ENCODE results near the gene PRTN3. TPM values are rescaled to one million over a fixed set of nuclear protein-coding genes. Genes with fewer than 3 reads are reported as not detected.
"Not testable (repeated sequence)": the region's sequence is repeated elsewhere in the genome, so short reads cannot be mapped to it uniquely, and the experiment has no call there.

The PRTN3 gene
- total RNA-seq, 6 donors from 2014 or later, result 1.1 to 9.4 TPM; not detected in 4

- peaks cover 15 to 40% (median 24%) of the 10 kb centered on the region in 4 donors for H3K4me1 ChIP-seq
- DNase-seq (no peak), ATAC-seq (ENCODE audit: low FRiP score in 2 of 2) (peak in 1 of 2 donors; percentile 56)
- TF ChIP-seq EP300 (IDR thresholded peaks at IDR 0.05), result no peak
- no peak for TF ChIP-seq CTCF (IDR thresholded peaks at IDR 0.05)
- no peak for TF ChIP-seq POLR2A (IDR thresholded peaks at IDR 0.05)
- TF ChIP-seq POLR2AphosphoS5 (IDR thresholded peaks at IDR 0.05), result no peak
- no peak overlapping the region for H3K27ac ChIP-seq
- no peak overlapping the region for H3K4me3 ChIP-seq
- H3K36me3 ChIP-seq, result no peaks in the 10 kb centered on the region
- H3K9me3 ChIP-seq, result no peaks in the 10 kb centered on the region
- peaks cover 0 to 32% (median 13%) of the 10 kb centered on the region in 4 donors for H3K27me3 ChIP-seq
- 39 to 40% methylated on average over 10 to 12 of the region's 12 CpGs for WGBS, 2 donors
These were observed 7.7 kb downstream of the PRTN3 start for GRCh38 chr19:848386-848921.

- 77 to 85% methylated on average over 8 of the region's 8 CpGs for WGBS, 2 donors
- not testable (repeated sequence) for ATAC-seq (ENCODE audit: low FRiP score in 2 of 2); H3K4me3 ChIP-seq; H3K36me3 ChIP-seq; DNase-seq; H3K27ac ChIP-seq; H3K9me3 ChIP-seq
- H3K4me1 ChIP-seq, result peaks cover 9 to 33% (median 18%) of the 10 kb centered on the region in 4 donors
- peaks cover 0 to 26% (median 8%) of the 10 kb centered on the region in 4 donors for H3K27me3 ChIP-seq
These were observed 8.4 kb downstream of the PRTN3 start for GRCh38 chr19:849195-849594.

- Histone ChIP-seq H3K27ac (peak overlapping the region; percentile 68 to 79 (median 76)), H3K4me3 (no peak overlapping the region), H3K4me1 (peaks cover 9 to 29% (median 18%) of the 10 kb centered on the region in 4 donors), H3K36me3 (no peaks in the 10 kb centered on the region), H3K9me3 (no peaks in the 10 kb centered on the region), H3K27me3 (peaks cover 0 to 23% (median 8%) of the 10 kb centered on the region in 4 donors)
- TF ChIP-seq CTCF (IDR thresholded peaks at IDR 0.05) (no peak), EP300 (IDR thresholded peaks at IDR 0.05) (peak in 3 of 4 donors; percentile 63 to 91 (median 85)), POLR2A (IDR thresholded peaks at IDR 0.05) (peak in 1 of 4 donors; percentile 27), POLR2AphosphoS5 (IDR thresholded peaks at IDR 0.05) (peak; percentile 91)
- ATAC-seq (ENCODE audit: low FRiP score in 2 of 2) (peak; percentile 86 to 92), DNase-seq (peak; percentile 92 to 93)
- 20 to 39% methylated on average over 11 to 24 of the region's 28 CpGs for WGBS, 2 donors
These were observed 9.6 kb downstream of the PRTN3 start for GRCh38 chr19:850221-850978.

- no peaks in the 10 kb centered on the region for H3K9me3 ChIP-seq
- TF ChIP-seq POLR2AphosphoS5 (IDR thresholded peaks at IDR 0.05) (no peak), CTCF (IDR thresholded peaks at IDR 0.05) (no peak), EP300 (IDR thresholded peaks at IDR 0.05) (no peak), POLR2A (IDR thresholded peaks at IDR 0.05) (no peak)
- WGBS, 2 donors, result 38 to 53% methylated on average over 6 to 12 of the region's 13 CpGs
- peaks cover 0 to 21% (median 8%) of the 10 kb centered on the region in 4 donors for H3K27me3 ChIP-seq
- H3K27ac ChIP-seq, result peak overlapping the region; percentile 68 to 79 (median 76)
- H3K4me3 ChIP-seq, result no peak overlapping the region
- DNase-seq, result no peak
- peaks cover 9 to 29% (median 18%) of the 10 kb centered on the region in 4 donors for H3K4me1 ChIP-seq
- no peak for ATAC-seq (ENCODE audit: low FRiP score in 2 of 2)
- no peaks in the 10 kb centered on the region for H3K36me3 ChIP-seq
These were observed 10.2 kb downstream of the PRTN3 start for GRCh38 chr19:850979-851335.

GRCh38 chr19:852136-853013 lies 11.6 kb downstream of the PRTN3 start, which contains the start of gene ELANE:
Gene ELANE, plus strand, starts transcription at chr19:852303. Its CDS starts 26 bp downstream, at chr19:852329.
- 56 to 62% methylated on average over 17 to 39 of the region's 55 CpGs for WGBS, 2 donors
- Histone ChIP-seq H3K27me3 (peaks cover 0 to 15% (median 8%) of the 10 kb centered on the region in 4 donors), H3K9me3 (no peaks in the 10 kb centered on the region), H3K4me3 (peak within 1 kb of the TSS in 3 of 4 donors; percentile 7 to 19 (median 10)), H3K36me3 (no peaks in the 10 kb centered on the region), H3K4me1 (peaks cover 9 to 29% (median 18%) of the 10 kb centered on the region in 4 donors), H3K27ac (peak within 1 kb of the TSS; percentile 68 to 79 (median 76))
- DNase-seq (peak in 1 of 2 donors; percentile 85), ATAC-seq (ENCODE audit: low FRiP score in 2 of 2) (no peak)
- TF ChIP-seq EP300 (IDR thresholded peaks at IDR 0.05) (no peak), CTCF (IDR thresholded peaks at IDR 0.05) (no peak), POLR2A (IDR thresholded peaks at IDR 0.05) (no peak), POLR2AphosphoS5 (IDR thresholded peaks at IDR 0.05) (no peak)

Data from upper lobe of left lung (tissue), 6 donors.